Muscle layer of colon (tissue), 2 donors: ENCODE measurements around the gene TAGLN2.

Experiments used
- H3K27ac ChIP-seq: one replicate; pipeline ENCODE4 v1.7.0; 2013; ENCODE audit warnings: low read depth, mild to moderate bottlenecking, low read length, moderate library complexity
- H3K27me3 ChIP-seq, 2 donors: one replicate each; pipeline ENCODE4 v1.7.0; 2013; ENCODE audit warnings: low read length in 2 of 2, mild to moderate bottlenecking in 2 of 2; ENCODE audit not compliant: insufficient read depth in 2 of 2, control insufficient read depth in 1 of 2
- H3K36me3 ChIP-seq: one replicate; pipeline ENCODE4 v1.7.0; 2013; ENCODE audit warnings: mild to moderate bottlenecking, low read length; ENCODE audit not compliant: insufficient read depth
- H3K4me1 ChIP-seq: one replicate; pipeline ENCODE4 v1.7.0; 2013; ENCODE audit warnings: mild to moderate bottlenecking, low read length; ENCODE audit not compliant: insufficient read depth
- H3K4me3 ChIP-seq, 2 donors: one replicate each; pipeline ENCODE4 v1.7.0; 2013; ENCODE audit warnings: low read length in 2 of 2, low read depth in 1 of 2, mild to moderate bottlenecking in 1 of 2, moderate library complexity in 1 of 2
- H3K9ac ChIP-seq: one replicate; pipeline ENCODE4 v1.7.0; 2013; ENCODE audit warnings: low read length
- H3K9me3 ChIP-seq: one replicate; pipeline ENCODE4 v1.7.0; 2013; ENCODE audit warnings: mild to moderate bottlenecking, low read length
- donor health status: abdominal sarcoma.
- donor health status: Adenocarcinoma of cecum.

TAGLN2 gene

DNA sequence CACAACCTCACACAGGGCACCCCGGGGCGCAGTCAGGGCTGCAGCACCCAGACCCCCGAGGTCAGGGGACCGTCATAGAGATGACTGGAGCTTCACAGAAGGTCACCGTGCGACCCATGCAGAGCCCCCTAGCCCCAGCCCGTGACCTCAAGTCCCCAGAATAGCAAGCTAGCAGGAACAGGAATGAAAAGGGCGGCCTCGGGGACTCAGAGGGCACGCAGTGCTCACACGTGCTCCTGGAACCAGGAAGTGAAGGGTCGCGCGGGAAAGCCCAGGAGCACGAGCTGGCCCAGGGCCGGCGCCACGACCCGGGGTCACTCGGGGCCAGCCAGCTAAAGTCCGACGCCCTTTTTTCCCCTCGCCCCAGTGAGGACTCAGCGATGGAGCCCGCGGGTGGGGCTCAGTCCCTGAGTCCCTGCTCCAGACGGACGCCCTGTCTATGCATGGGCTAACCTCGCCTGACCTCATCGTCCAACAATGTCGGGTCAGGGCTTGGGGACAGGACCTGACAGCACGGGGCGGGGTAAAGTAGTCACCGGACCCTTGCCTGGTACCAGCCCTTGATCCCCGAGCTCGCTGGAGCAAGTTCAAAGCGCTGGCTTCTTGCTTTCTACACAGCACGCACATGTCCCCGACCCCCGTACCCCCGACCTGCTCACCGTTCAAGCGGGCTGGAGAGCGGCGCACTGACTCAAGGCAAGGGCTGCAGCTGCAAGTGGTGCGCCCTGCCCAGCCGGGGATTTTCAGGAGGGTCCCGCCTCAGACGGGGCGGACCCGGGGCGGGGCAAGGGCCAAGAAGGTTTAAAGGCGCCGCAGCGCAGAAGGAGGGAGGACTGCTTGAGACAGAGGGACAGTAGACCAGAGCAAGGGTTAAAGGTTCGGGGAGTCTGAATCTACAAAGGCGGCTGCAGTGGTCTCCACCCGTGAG, at the start of gene TAGLN2:
TSS of gene TAGLN2 (minus strand) at position 717 of the 928 bp plus-strand sequence. CDS start 4,998 bp downstream, outside the sequence.
- no peaks in the 10 kb centered on the region for H3K9me3 ChIP-seq
- peaks cover 17% of the 10 kb centered on the region for H3K4me1 ChIP-seq
- peak within 1 kb of the TSS; percentile 76 to 97 for H3K4me3 ChIP-seq
- H3K36me3 ChIP-seq: peaks cover 7% of the 10 kb centered on the region
- peak within 1 kb of the TSS; percentile 97 for H3K27ac ChIP-seq
- H3K27me3 ChIP-seq: no peaks in the 10 kb centered on the region
- peak within 1 kb of the TSS; percentile 97 for H3K9ac ChIP-seq

DNA sequence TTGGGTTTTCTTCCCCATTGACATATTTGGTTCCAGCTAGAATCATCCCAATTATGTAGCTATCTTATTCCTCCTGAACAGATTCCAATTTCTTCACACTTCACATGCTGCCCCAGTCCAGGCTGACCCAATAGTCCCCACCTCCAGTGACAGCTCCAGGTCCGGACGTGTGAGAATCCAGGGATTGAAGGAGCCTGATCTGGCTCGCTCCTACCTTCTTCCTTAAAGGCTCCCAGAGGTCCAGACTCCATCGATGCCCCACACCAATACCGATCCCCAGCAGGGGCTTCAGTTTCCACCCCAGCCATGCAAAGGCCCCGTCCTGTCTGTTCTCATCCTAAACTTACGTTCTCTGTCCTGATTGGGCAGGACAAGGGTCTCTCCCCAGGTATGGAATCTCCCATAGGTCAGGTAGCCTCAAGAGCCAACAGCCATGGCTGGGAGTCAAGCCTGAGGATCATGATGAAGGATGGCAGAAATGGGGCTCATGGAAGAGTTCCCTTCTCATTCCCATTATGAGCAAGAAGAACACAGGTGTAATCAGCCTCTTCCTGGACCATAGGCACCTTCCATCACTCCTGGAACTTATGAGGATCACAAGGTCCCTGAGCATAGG, 49.2 kb upstream of the TAGLN2 start:
- H3K27ac ChIP-seq: no peak overlapping the region
- no peak overlapping the region for H3K4me3 ChIP-seq
- H3K4me1 ChIP-seq: peaks cover 22% of the 10 kb centered on the region
- no peaks in the 10 kb centered on the region for H3K36me3 ChIP-seq
- no peaks in the 10 kb centered on the region for H3K9me3 ChIP-seq
- no peak overlapping the region for H3K9ac ChIP-seq
- no peaks in the 10 kb centered on the region for H3K27me3 ChIP-seq

DNA sequence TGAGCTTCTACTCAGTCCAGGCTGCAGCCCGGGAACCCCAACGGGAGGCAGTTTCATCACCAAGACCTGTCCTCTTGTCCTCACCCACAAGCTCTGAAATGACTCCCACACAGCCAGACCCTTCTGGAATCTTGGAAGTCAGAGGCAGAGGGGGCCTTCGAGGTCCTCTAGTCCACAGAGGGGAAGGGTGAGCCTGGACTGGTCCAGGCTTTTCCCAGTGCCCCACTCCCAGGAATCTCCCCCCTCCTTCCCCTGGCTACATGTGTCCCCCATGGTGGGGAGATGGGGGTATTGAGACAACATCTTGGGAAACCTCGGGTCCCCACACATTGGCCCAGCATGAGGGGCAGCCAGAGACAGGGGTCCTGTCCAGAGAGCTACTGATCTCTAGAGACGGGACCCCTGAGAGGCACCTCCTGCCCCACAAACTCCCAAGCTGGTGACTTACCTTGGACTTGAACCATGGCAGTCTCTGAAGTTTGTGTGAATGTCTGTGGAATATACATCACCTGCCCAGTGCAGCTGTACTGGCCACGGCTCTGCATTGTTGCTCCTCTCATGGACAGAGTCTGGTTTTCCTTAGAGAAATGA, 48.1 kb upstream of the TAGLN2 start:
- H3K9ac ChIP-seq: no peak overlapping the region
- peaks cover 14% of the 10 kb centered on the region for H3K4me1 ChIP-seq
- H3K36me3 ChIP-seq: no peaks in the 10 kb centered on the region
- no peaks in the 10 kb centered on the region for H3K27me3 ChIP-seq
- no peak overlapping the region for H3K4me3 ChIP-seq
- H3K9me3 ChIP-seq: no peaks in the 10 kb centered on the region
- H3K27ac ChIP-seq: no peak overlapping the region

DNA sequence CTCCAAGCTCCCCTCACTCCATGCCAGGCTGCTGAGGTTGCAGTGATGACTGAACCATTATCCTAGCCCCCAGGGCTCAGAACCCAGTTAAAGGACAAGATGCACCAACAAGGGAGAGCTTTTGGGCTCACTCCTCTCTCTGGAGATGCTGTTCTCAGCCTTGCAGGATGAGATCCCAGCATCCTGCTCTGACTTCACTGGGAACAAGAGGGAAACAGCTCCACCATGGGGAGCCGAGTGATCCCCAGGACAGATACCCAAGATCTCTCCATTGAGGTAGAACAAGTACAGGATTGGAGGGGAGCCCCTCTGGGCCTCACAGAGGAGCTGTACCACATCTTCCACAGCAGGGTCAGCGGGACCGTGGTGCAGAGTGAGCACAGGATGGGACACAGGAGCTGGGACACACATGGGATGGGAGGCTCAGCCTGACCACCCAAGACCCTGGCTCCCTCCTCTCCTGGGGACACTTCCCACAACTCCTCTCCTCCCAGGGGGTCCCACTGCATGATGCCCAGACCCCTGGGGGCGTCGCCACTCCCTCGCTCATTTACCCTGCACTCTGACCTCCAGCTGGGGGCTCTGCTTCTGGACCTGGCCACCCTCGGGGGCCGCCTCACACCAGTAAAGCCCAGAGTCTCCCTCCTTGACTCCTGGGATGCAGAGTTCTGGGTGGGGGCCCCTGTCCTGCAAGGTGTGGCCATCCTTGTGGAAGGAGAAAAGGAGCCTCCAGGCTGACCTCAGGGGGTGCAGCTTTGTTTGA, 47.3 kb upstream of the TAGLN2 start:
- H3K36me3 ChIP-seq: no peaks in the 10 kb centered on the region
- no peaks in the 10 kb centered on the region for H3K27me3 ChIP-seq
- peaks cover 9% of the 10 kb centered on the region for H3K4me1 ChIP-seq
- no peak overlapping the region for H3K4me3 ChIP-seq
- H3K9ac ChIP-seq: no peak overlapping the region
- H3K27ac ChIP-seq: no peak overlapping the region
- no peaks in the 10 kb centered on the region for H3K9me3 ChIP-seq

DNA sequence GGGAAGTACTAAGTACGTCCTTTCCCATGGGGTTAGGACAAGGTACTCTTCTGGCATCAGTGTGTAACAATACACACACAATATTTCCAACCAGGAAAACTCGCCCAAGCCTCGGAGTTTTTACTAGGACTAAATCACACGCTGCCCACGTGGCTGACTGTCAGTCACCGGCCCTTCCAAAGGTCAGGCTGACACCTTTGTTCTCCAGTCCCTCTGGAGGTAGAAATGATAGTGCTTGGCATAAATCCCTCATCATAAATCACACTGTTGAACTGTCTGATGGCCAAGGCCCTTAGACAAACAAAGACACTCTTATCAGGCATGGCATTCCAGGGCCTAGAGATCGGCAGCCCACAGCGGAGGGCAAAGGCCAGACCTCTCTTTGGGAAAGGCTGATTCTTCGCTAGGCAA, 45.6 kb upstream of the TAGLN2 start:
- H3K9me3 ChIP-seq: no peaks in the 10 kb centered on the region

DNA sequence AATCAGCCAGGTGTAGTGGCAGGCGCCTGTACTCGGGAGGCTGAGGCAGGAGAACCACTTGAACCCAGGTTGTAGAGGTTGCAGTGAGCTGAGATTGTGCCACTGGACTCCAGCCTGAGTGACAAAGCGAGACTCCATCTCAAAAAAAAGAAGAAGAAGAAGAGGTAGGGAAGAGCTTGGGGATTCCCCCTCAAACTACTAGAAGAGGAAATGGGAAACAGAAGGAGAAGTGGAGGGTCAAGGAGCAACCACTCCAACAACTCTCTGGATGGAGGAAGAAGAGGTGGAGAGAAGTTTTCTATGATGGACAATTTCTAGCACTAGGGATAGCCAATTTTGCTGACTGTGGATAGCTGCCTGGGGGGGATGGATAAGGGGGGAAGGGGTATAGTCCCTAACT, 43.6 kb upstream of the TAGLN2 start:
- Histone ChIP-seq H3K27me3 (no peaks in the 10 kb centered on the region), H3K36me3 (no peaks in the 10 kb centered on the region), H3K27ac (no peak overlapping the region)

More for the DNA sequence above, 45.6 kb upstream of the TAGLN2 start:
- H3K27ac ChIP-seq: no peak overlapping the region
- H3K9ac ChIP-seq: no peak overlapping the region
- peaks cover 9% of the 10 kb centered on the region for H3K4me1 ChIP-seq
- H3K36me3 ChIP-seq: no peaks in the 10 kb centered on the region
- no peaks in the 10 kb centered on the region for H3K27me3 ChIP-seq
- H3K4me3 ChIP-seq: no peak overlapping the region

DNA sequence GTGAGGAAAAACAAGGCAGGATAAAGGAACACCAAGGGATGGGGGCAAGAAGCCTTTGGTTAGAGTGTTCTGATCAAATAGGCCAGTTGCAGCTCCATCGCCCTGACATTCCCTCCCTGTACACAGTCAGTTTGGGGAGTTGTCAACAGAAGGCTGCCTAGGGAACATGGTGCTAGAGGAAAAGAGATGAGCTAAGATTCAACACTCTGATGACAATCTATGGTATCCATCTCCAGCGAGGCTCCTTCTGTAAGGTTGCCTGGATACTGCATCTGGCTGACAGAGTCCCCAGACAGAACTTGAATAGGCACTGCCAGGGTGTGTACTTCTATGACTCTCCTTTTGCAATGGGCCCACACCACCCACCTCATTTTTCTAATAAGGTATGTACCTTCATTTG, 40.0 kb upstream of the TAGLN2 start:
- Histone ChIP-seq H3K4me3 (no peak overlapping the region), H3K27me3 (no peaks in the 10 kb centered on the region), H3K4me1 (peaks cover 2% of the 10 kb centered on the region), H3K9ac (no peak overlapping the region), H3K9me3 (no peaks in the 10 kb centered on the region), H3K36me3 (no peaks in the 10 kb centered on the region), H3K27ac (no peak overlapping the region)

More for the DNA sequence above, 43.6 kb upstream of the TAGLN2 start:
- no peaks in the 10 kb centered on the region for H3K9me3 ChIP-seq
- H3K9ac ChIP-seq: no peak overlapping the region
- H3K4me3 ChIP-seq: no peak overlapping the region
- H3K4me1 ChIP-seq: peaks cover 9% of the 10 kb centered on the region

DNA sequence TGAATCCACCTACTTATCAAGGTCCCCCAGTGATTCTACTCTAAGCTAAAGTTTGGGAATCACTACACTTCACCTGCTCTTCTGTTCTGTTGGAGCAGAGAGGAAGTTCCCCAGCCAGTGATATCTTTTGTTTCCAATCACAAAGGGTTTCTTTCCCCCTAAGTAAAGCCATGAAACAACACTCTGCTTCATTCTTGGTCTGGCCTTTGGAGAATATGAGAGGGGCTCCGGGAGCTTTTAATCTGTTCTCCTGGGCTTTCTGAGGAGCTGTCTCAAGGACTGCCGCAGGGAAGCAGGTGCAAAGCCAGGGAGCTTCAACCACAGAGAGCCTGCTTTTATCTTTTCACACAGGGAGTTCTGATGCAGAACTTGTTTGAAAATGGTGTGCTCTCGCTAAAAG, 38.8 kb upstream of the TAGLN2 start:
- Histone ChIP-seq H3K4me3 (no peak overlapping the region), H3K27ac (no peak overlapping the region), H3K9ac (no peak overlapping the region), H3K4me1 (no peaks in the 10 kb centered on the region), H3K9me3 (no peaks in the 10 kb centered on the region), H3K27me3 (no peaks in the 10 kb centered on the region), H3K36me3 (no peaks in the 10 kb centered on the region)

DNA sequence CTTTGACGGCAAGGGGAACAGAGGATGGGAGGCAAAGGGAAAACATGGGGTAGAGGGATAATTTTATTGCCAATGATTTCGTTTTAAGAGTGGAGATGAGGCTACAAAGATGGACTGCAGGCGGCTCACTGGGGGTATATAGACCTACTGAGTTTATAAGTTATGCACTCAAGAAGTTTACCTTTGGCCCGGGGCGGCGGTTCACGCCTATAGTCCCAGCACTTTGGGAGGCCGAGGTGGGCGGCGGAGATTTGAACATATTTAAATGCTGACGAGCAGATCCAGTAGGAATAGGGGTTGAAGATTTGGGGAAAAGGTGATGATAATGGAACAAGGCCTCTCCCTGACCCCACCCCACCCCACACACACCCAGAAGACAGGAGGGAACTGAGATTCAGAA, 36.9 kb upstream of the TAGLN2 start:
- Histone ChIP-seq H3K27me3 (no peaks in the 10 kb centered on the region), H3K4me1 (peaks cover 3% of the 10 kb centered on the region), H3K9ac (no peak overlapping the region), H3K9me3 (no peaks in the 10 kb centered on the region), H3K27ac (no peak overlapping the region), H3K36me3 (no peaks in the 10 kb centered on the region), H3K4me3 (no peak overlapping the region)

DNA sequence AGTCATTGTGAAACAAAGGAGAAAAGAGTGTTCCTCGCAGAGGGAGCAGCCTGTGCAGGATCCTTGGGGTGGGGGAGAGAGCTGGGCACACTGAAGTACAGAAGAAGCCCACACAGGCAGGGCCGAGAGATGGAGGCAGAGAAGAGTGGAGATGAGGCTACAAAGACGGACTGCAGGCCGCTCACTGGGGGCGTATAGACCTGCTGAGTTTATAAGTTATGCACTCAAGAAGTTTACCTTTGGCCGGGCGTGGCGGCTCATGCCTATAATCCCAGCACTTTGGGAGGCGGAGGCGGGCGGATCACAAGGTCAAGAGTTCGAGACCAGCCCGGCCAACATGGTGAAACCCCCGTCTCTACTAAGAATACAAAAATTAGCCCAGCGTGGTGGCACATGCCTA, 36.3 kb upstream of the TAGLN2 start:
- H3K27me3 ChIP-seq: no peaks in the 10 kb centered on the region
- H3K4me1 ChIP-seq: peaks cover 3% of the 10 kb centered on the region
- H3K36me3 ChIP-seq: no peaks in the 10 kb centered on the region
- H3K27ac ChIP-seq: no peak overlapping the region
- H3K4me3 ChIP-seq: no peak overlapping the region
- no peak overlapping the region for H3K9ac ChIP-seq
- no peaks in the 10 kb centered on the region for H3K9me3 ChIP-seq
